RWPE2 (cell line): ENCODE data around the gene C20orf141.

Experiments used
- ATAC-seq: fragments of 200-7000 bp; cut with Tn5 transposase; 3 replicates; pipeline ENCODE4 v1.9.1; 2021; ENCODE audit warnings: low read depth
- DNase-seq: peaks from one replicate; pipeline ENCODE4 v3.0.0-alpha.2; 2020; ENCODE audit warnings: low spot score
- H3K27ac ChIP-seq: fragments of 450-650 bp; 2 replicates; pipeline ENCODE4 v1.5.1; 2017; ENCODE audit warnings: mild to moderate bottlenecking; ENCODE audit not compliant: poor library complexity, severe bottlenecking
- H3K27me3 ChIP-seq: fragments of 250-450 bp; sonication (Bioruptor Pico); 2 replicates; pipeline ENCODE4 v1.5.1; 2021; ENCODE audit warnings: mild to moderate bottlenecking, moderate library complexity; ENCODE audit not compliant: insufficient read depth, poor library complexity, severe bottlenecking
- H3K36me3 ChIP-seq: fragments of 250-450 bp; sonication (Bioruptor Pico); 2 replicates; pipeline ENCODE4 v1.5.1; 2020; ENCODE audit warnings: low read depth, mild to moderate bottlenecking, moderate library complexity
- H3K4me1 ChIP-seq: fragments of 250-450 bp; sonication (Bioruptor Pico); 2 replicates; pipeline ENCODE4 v1.5.1; 2021; ENCODE audit warnings: mild to moderate bottlenecking, moderate library complexity; ENCODE audit not compliant: insufficient read depth, poor library complexity, severe bottlenecking
- H3K4me3 ChIP-seq: fragments of 250-450 bp; sonication (Bioruptor Pico); 2 replicates; pipeline ENCODE4 v1.5.1; 2021; ENCODE audit warnings: mild to moderate bottlenecking, moderate library complexity; ENCODE audit not compliant: severe bottlenecking
- H3K9me3 ChIP-seq: fragments of 250-450 bp; sonication (Bioruptor Pico); 2 replicates; pipeline ENCODE4 v1.5.1; 2021; ENCODE audit warnings: mild to moderate bottlenecking, moderate library complexity; ENCODE audit not compliant: severe bottlenecking
- TF ChIP-seq, protein P1 (sequence below): fragments of 450-650 bp; IDR thresholded peaks from one replicate; pipeline ENCODE4 v1.5.1; 2017; ENCODE audit warnings: mild to moderate bottlenecking, moderate library complexity; ENCODE audit not compliant: poor library complexity, severe bottlenecking

C20orf141 gene

DNA sequence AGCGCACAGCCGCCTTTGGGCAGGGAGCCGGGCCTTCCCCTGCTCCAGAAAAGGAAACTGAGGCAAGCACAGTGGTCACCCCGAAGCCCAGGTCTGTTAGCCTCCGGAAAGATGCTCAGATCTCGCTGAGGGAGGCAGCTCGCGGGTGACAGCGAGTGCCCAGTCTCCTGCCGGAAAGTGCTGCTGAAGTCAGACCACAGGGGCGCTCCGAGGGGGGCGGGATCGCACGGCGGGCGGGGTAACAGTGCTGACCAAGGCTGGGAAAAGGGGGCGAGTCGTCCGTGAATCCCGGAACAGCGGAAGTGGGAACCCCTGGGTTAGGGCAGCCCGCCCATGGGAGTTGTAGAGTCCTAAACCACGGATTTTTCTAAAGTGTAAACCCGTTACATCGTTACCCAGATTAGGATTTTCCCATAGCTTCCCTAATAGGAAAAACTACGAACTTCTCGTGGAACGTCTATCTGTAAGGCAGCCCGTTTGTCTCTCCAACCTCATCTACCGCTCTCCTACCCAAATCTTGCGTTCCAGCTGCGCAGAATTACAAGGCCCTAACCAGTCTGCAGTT lies 26.3 kb downstream of the C20orf141 start:
- H3K9me3 ChIP-seq = no peaks in the 10 kb centered on the region
- peak overlapping the region; percentile 70 for H3K4me3 ChIP-seq
- DNase-seq = no peak
- H3K4me1 ChIP-seq = peaks cover 4% of the 10 kb centered on the region
- TF ChIP-seq, protein P1, sequence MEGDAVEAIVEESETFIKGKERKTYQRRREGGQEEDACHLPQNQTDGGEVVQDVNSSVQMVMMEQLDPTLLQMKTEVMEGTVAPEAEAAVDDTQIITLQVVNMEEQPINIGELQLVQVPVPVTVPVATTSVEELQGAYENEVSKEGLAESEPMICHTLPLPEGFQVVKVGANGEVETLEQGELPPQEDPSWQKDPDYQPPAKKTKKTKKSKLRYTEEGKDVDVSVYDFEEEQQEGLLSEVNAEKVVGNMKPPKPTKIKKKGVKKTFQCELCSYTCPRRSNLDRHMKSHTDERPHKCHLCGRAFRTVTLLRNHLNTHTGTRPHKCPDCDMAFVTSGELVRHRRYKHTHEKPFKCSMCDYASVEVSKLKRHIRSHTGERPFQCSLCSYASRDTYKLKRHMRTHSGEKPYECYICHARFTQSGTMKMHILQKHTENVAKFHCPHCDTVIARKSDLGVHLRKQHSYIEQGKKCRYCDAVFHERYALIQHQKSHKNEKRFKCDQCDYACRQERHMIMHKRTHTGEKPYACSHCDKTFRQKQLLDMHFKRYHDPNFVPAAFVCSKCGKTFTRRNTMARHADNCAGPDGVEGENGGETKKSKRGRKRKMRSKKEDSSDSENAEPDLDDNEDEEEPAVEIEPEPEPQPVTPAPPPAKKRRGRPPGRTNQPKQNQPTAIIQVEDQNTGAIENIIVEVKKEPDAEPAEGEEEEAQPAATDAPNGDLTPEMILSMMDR = no peak
- H3K36me3 ChIP-seq = peaks cover 10% of the 10 kb centered on the region
- ATAC-seq = peak; percentile 46
- peak overlapping the region; percentile 38 for H3K27ac ChIP-seq
- H3K27me3 ChIP-seq = no peaks in the 10 kb centered on the region

DNA sequence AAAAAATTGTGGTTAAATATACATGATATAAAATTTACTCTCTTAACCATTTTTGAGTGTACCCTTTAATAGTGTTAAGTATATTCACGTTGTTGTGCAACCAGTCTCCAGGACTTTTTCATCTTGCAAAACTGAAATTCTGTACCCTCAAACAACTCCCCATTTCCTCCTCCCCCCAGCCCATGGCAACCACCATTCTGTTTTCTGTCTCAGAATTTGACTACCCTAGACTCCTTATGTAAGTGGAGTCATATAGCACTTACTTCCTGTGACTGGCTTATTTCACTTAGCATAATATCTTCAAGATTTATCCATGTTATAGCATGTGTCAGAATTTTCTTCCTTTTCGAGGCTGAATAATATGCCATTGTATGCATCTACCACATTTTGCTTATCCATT lies 30.8 kb downstream of the C20orf141 start:
- H3K27me3 ChIP-seq = no peaks in the 10 kb centered on the region
- H3K27ac ChIP-seq = no peak overlapping the region
- no peaks in the 10 kb centered on the region for H3K9me3 ChIP-seq
- DNase-seq = no peak
- H3K36me3 ChIP-seq = no peaks in the 10 kb centered on the region
- no peak overlapping the region for H3K4me3 ChIP-seq
- no peaks in the 10 kb centered on the region for H3K4me1 ChIP-seq
- no peak for ATAC-seq
- TF ChIP-seq, protein P1 = no peak

DNA sequence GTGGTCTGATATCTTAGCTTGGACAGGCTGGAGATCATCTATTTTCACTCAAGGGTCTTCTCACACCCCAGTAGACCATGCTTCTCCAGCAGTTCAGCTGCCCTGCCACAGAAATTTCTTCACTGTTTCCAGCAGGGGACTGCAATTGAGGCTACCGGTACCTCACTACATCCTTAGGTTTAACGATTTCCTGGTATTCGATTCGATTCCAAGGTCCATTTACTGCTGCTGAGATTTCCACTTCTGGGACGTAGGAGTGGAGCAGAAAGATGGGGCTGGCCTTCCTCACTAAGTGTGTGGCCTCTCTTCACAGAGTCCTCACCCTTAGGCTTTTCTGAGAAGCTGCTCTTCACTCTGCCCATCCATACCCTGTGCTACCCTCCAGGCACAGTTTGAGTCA lies 31.9 kb downstream of the C20orf141 start:
- no peak overlapping the region for H3K27ac ChIP-seq
- TF ChIP-seq, protein P1 = no peak
- DNase-seq (no peak), ATAC-seq (no peak)
- H3K36me3 ChIP-seq = no peaks in the 10 kb centered on the region
- no peaks in the 10 kb centered on the region for H3K9me3 ChIP-seq
- H3K4me3 ChIP-seq = no peak overlapping the region
- H3K27me3 ChIP-seq = no peaks in the 10 kb centered on the region
- no peaks in the 10 kb centered on the region for H3K4me1 ChIP-seq

GRCh38 chr20:2847802-2848201 lies 33.0 kb downstream of the C20orf141 start:
- no peak overlapping the region for H3K27ac ChIP-seq
- H3K36me3 ChIP-seq = no peaks in the 10 kb centered on the region
- no peak for DNase-seq
- H3K27me3 ChIP-seq = no peaks in the 10 kb centered on the region
- H3K4me3 ChIP-seq = no peak overlapping the region
- TF ChIP-seq, protein P1 = no peak
- H3K9me3 ChIP-seq = no peaks in the 10 kb centered on the region
- H3K4me1 ChIP-seq = no peaks in the 10 kb centered on the region
- no peak for ATAC-seq

GRCh38 chr20:2849529-2849928 lies 34.7 kb downstream of the C20orf141 start:
- no peak for ATAC-seq
- Histone ChIP-seq H3K36me3 (no peaks in the 10 kb centered on the region), H3K9me3 (no peaks in the 10 kb centered on the region), H3K4me3 (no peak overlapping the region), H3K4me1 (no peaks in the 10 kb centered on the region), H3K27me3 (no peaks in the 10 kb centered on the region), H3K27ac (no peak overlapping the region)
- TF ChIP-seq, protein P1 = no peak
- no peak for DNase-seq
